HG02885 (cell line): ENCODE data around the gene TAS2R43.
"Not testable (repeated sequence)": the region's sequence is repeated elsewhere in the genome, so short reads cannot be mapped to it uniquely, and the experiment has no call there.

ENCODE experiments used
- ATAC-seq: cut with Tn5 transposase; IDR thresholded peaks from one replicate; pipeline ENCODE4 v1.9.1; 2021; ENCODE audit warnings: mild to moderate bottlenecking; ENCODE audit not compliant: unreplicated experiment, poor library complexity

Gene TAS2R43, protein sequence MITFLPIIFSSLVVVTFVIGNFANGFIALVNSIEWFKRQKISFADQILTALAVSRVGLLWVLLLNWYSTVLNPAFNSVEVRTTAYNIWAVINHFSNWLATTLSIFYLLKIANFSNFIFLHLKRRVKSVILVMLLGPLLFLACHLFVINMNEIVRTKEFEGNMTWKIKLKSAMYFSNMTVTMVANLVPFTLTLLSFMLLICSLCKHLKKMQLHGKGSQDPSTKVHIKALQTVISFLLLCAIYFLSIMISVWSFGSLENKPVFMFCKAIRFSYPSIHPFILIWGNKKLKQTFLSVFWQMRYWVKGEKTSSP

DNA sequence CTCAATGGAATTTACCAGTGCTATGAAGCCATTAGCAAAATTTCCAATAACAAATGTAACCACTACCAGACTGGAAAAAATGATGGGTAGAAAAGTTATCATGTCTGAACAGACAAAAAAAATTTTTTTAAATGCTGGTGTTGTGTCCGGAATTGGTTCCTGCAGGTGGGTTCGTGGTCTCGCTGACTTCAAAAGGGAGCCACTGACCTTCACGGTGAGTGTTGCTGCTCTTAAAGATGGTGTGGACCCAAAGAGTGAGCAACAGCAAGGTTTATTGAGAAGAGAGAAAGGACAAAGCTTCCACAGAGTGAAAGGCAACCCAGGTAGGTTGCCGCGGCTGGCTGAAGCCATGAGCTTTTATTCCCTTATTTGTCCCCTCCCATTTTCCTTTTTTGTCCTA, at the start of gene TAS2R43:
Gene TAS2R43 (minus strand): TSS at position 186 of the 400 bp plus-strand sequence. CDS start 84 bp downstream, at position 102.
- no peak for ATAC-seq

DNA sequence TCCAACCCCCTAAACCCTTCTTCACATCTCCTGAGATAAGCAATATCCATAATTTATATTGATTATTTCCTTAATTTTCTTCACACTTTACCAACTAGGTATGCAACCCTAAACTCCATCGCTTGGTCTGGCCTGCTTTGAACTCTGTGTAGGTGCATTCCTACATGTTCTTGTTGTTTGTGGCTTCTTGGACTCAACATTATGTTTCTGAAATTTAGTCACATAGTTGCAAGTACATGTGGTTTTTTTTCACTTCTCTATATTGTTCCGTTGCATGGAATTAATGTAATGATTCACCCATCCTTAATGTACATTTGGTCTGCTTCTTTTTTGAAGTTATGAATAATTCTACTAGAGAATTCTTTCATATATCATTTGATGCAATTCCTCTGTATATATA, 44.0 kb upstream of the TAS2R43 start:
- ATAC-seq, result peak; percentile 47

- no peak for ATAC-seq
Observed at GRCh38 chr12:11134305-11134704, 42.2 kb upstream of the TAS2R43 start, which contains the start of gene TAS2R30. Gene TAS2R30 (minus strand): TSS chr12:11134644. CDS start chr12:11134244, 400 bp downstream.

DNA sequence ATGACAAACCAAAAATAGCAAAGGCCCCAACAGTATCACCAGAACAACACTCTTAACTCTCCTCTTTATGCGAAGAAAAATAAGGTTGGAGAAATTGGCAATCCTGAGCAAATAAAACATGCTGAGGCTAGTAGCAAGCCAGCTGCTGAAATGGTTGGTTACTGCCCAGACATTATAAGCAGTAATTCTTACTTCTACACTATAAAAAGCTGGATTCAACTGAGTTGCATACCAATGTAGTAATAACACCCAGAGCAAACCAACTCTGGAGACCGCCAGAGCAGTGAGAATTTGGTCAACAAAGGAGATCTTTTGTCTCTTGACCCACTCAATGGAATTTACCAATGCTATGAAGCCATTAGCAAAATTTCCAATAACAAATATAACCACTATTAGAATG, 41.7 kb upstream of the TAS2R43 start:
- no peak for ATAC-seq

GRCh38 chr12:11133162-11133561, 41.0 kb upstream of the TAS2R43 start:
- no peak for ATAC-seq

DNA sequence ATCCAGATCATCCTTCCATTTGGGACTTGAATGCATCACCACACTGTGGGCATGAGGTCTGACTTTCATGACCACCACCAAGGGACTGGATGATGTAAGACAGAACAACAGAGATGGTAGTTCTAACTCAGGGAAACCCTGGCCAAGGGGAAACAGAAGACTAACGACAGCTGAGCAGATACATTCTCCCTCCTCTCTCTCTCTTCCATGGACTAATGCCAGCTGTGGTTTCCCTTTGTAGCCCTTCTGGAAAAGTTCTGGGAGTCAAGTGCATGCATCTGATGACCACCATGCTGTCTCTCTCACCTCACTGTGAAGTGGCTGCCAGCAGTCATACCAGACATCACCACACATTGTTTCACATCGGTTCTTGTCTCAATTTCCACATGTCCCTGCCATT, 38.9 kb upstream of the TAS2R43 start:
- ATAC-seq, result no peak

- no peak for ATAC-seq
Observed at GRCh38 chr12:11130382-11130781, 38.3 kb upstream of the TAS2R43 start.

DNA sequence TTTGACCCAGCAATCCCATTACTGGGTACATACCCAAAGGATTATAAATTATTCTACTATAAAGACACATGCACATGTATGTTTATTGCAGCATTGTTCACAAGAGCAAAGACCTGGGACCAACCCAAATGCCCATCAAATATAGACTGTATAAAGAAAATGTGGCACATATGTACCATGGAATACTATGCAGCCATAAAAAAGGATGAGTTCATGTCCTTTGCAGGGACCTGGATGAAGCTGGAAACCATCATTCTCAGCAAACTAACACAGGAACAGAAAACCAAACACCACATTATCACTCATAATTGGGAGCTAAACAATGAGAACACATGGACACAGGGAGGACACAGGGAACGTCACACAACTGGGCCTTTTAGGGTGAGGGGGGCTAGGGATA, 22.0 kb upstream of the TAS2R43 start:
- not testable (repeated sequence) for ATAC-seq

DNA sequence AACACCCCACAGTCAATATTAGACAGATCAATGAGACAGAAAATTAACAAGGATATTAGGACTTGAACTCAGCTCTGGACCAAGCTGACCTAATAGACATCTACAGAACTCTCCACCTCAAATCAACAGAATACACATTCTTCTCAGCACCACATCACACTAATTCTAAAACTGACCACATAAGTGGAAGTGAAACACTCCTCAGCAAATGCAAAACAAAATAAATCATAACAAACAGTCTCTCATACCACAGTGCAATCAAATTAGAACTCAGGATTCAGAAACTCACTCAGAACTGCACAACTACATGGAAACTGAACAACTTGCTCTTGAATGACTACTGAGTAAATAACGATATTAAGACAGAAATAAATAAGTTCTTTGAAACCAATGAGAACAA, 19.1 kb upstream of the TAS2R43 start:
- ATAC-seq, result not testable (repeated sequence)

DNA sequence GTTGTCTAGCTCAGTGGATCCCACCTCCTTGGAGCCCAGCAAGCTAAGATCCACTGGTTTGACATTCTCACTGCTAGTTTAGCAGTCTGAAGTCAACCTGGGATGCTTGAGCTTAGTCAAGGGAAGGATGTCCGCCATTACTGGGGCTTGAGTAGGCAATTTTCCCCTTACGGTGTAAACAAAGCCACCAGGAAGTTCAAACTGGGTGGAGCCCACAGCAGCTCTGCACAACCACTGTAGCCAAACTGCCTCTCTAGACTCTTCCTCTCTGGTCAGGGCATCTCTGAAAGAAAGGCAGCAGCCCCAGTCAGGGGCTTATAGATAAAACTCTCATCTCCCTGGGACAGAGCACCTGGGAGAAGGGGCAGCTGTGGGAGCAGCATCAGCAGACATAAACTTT, 16.7 kb upstream of the TAS2R43 start:
- ATAC-seq, result no peak

- ATAC-seq, result no peak
Observed at GRCh38 chr12:11107719-11108118, 15.6 kb upstream of the TAS2R43 start.

DNA sequence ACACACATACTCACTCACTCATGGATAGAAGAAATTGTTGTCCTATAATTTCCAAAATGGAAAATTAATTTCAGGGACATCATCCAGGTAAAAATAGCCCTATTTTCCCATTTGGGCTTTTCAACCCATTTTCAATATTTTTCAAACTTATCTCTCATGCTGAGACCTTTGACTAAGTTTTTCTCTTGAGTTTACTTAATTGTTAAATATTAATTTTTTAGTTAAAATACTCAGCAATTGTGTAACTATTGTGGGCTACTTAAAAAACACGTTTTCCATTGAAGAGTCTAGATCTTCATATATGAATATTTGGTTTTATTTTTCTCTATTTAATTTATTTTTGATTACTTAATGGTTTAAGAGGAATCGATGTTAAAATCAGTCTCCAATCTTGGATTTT, 14.2 kb upstream of the TAS2R43 start:
- no peak for ATAC-seq

GRCh38 chr12:11105546-11105945, 13.4 kb upstream of the TAS2R43 start:
- no peak for ATAC-seq

GRCh38 chr12:11094910-11095309, 2.8 kb upstream of the TAS2R43 start:
- peak; percentile 71 for ATAC-seq

DNA sequence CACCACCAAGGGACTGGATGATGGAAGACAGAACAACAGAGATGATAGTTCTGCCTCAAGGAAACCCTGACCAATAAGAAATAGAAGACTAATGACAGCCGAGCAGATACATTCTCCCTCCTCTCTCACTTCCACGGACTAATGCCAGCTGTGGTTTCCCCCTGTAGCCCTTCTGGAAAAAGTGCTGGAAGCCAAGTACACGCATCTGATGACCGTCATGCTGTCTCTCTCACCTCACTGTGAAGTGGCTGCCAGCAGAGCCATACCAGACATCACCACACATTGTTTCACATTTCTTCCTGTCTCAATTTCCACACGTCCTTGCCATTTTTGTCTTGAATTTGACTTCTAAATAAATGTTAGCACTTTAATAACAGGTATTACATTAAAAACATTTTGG, 2.9 kb downstream of the TAS2R43 start:
- no peak for ATAC-seq

- peak; percentile 69 for ATAC-seq
Observed at GRCh38 chr12:11085419-11085818, 6.7 kb downstream of the TAS2R43 start.

DNA sequence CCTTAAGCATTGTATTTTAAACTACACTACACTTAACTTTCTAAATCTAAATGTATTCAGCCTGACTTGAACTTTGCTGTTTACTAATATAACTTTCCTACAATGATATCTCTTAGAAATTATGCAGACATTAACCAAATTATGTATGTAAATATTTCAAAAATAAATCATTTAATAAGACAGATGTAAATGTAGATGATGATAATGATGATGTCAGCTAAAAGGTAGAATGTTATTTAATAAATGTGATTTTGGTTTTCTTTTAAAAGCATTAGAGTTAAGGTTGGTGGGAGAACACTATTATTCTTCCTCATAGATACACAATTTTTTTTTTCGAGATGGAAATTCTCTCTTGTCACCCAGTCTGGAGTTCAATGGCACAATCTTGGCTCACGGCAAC, 10.1 kb downstream of the TAS2R43 start:
- ATAC-seq, result no peak

- ATAC-seq, result no peak
Observed at GRCh38 chr12:11078246-11078645, 13.9 kb downstream of the TAS2R43 start.

GRCh38 chr12:11075642-11076041, 16.5 kb downstream of the TAS2R43 start:
- ATAC-seq, result peak; percentile 61

DNA sequence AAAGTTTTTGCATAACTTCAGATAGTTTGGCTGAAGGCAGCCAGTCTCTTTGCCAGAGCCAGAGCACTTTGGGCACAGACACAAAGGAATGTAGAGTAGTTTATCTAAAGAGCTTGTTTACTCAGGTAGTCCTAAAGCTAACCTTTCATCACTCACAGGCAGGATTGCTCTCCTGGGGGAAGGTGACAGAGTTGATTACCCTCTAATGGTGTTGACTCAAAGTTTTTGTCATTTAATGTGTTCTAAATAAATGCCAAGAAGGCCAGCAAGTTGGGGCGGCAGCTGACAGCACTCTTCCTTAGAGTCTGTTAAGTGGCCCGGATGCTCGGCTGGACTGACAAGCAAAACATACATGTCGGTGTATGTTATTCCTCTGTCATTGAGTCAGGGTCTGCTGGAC, 20.7 kb downstream of the TAS2R43 start:
- no peak for ATAC-seq

DNA sequence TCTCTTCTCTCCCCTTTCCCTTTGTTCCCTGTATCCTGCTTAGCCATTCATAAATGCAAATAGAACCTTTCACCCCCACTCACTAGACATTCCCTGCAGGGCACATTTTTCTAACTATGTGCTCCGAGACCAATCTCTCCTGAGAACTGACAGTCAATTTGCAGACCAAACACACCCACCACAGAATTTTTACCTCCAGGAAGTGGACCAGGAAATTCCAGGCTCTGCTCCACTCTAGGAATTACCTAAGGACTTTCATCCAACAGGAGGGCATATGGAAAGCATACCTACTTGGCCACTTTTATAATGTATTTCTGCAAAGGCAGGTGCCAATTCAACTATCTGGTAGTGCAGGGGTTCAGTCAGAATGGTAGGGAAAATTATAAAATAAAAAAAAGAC, 21.1 kb downstream of the TAS2R43 start:
- no peak for ATAC-seq

DNA sequence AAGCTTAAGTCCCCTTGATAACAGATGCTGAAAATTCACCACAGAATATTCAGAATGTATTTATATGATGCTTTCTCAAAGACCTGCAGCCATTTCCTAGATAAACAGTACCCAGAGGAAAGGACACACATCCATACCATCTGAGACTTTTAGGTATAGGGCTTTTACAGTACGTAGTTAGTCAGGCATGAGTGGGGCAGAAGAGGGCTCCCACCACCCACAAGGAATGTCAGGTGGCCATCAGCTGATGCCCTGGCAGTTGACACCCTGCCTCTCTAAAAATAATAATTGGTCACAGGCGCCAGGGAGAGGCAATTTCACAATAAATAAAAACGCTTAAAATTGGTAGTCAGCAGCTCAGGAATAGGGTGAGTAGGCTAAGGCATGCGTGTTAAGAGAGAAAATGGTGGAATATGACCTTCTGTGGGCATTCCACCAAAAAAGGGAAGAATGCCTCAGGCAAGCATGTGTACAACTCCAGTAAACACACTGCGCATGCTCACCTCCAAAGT, 22.2 kb downstream of the TAS2R43 start:
- ATAC-seq, result no peak
